ENCODE results near the gene NCK1. TPM values are rescaled to one million over a fixed set of nuclear protein-coding genes. Genes with fewer than 3 reads are reported as not detected.
"Not testable (repeated sequence)": the region's sequence is repeated elsewhere in the genome, so short reads cannot be mapped to it uniquely, and the experiment has no call there.

NCK1 gene
- polyA plus RNA-seq, 1 donor, result 23.3 TPM

GRCh38 chr3:136955813-136956212, 93.8 kb downstream of the NCK1 start:
- Histone ChIP-seq H3K27ac (ENCODE audit: low read length) (peak overlapping the region; percentile 63), H3K4me3 (ENCODE audit: low read length) (no peak overlapping the region), H3K36me3 (ENCODE audit: control insufficient read depth, insufficient read depth, low read length) (no peaks in the 10 kb centered on the region), H3K9me3 (ENCODE audit: control insufficient read depth, low read depth, low read length) (no peaks in the 10 kb centered on the region), H3K4me1 (ENCODE audit: control insufficient read depth, insufficient read depth, low read length) (peaks cover 17% of the 10 kb centered on the region), H3K27me3 (ENCODE audit: control insufficient read depth, insufficient read depth, low read length) (no peaks in the 10 kb centered on the region)
- WGBS (ENCODE audit: insufficient coverage, low lambda C conversion rate), result no CpG with 5 or more reads among the region's 2 CpGs
- peak; percentile 69 to 86 for DNase-seq

DNA sequence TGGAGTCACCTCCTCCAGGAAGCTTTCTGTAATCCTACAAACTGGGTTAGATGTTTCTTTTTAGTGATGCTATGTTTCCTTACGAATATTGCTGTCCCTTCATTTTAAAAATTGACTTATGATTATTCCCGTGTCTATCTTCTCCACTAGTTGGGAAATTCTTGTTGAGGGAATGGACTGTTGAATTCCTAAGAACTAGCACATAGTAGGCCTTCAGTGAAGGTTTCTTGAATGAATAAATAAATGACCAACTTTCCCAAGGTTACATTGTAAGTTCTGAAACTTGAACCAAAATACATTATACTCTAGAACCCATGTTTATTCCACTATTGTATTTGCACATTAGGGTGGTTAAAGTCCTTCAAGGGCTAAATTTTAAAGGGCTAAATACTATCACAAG, 95.0 kb downstream of the NCK1 start:
- Histone ChIP-seq H3K4me3 (ENCODE audit: low read length) (no peak overlapping the region), H3K27me3 (ENCODE audit: control insufficient read depth, insufficient read depth, low read length) (no peaks in the 10 kb centered on the region), H3K4me1 (ENCODE audit: control insufficient read depth, insufficient read depth, low read length) (peaks cover 17% of the 10 kb centered on the region), H3K36me3 (ENCODE audit: control insufficient read depth, insufficient read depth, low read length) (no peaks in the 10 kb centered on the region), H3K9me3 (ENCODE audit: control insufficient read depth, low read depth, low read length) (no peaks in the 10 kb centered on the region), H3K27ac (ENCODE audit: low read length) (peak overlapping the region; percentile 63)
- no peak for DNase-seq
- no CpG with 5 or more reads among the region's 2 CpGs for WGBS (ENCODE audit: insufficient coverage, low lambda C conversion rate)

DNA sequence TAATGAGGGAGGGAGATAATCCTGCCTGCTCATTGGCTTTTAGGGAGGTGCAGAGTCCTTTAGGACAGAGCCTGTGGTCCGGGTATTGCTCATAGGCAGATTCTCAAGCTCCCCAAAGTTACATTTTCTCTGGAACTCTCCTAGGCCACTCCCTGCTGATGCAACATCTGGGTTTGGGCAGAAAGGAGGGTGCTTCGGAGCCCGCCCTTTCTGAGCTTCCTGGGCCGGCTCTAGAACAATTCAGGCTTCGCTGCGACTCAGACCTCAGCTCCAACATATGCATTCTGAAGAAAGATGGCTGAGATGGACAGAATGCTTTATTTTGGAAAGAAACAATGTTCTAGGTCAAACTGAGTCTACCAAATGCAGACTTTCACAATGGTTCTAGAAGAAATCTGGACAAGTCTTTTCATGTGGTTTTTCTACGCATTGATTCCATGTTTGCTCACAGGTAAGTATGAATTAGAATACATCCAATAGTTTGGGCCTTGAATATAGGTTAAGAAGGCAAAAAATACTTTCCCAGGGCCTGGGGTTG, 95.8 kb downstream of the NCK1 start, which contains the start of gene IL20RB:
Gene IL20RB, plus strand, starts transcription at position 233 of the 538 bp plus-strand sequence. Its CDS starts 131 bp downstream, at position 364.
- Histone ChIP-seq H3K27ac (ENCODE audit: low read length) (peak within 1 kb of the TSS; percentile 63), H3K9me3 (ENCODE audit: control insufficient read depth, low read depth, low read length) (no peaks in the 10 kb centered on the region), H3K4me1 (ENCODE audit: control insufficient read depth, insufficient read depth, low read length) (peaks cover 17% of the 10 kb centered on the region), H3K36me3 (ENCODE audit: control insufficient read depth, insufficient read depth, low read length) (no peaks in the 10 kb centered on the region), H3K4me3 (ENCODE audit: low read length) (no peak within 1 kb of the TSS), H3K27me3 (ENCODE audit: control insufficient read depth, insufficient read depth, low read length) (no peaks in the 10 kb centered on the region)
- no peak for DNase-seq
- whole genome bisulfite sequencing (ENCODE audit: insufficient coverage, low lambda C conversion rate), result no CpG with 5 or more reads among the region's 7 CpGs

- Histone ChIP-seq H3K4me1 (ENCODE audit: control insufficient read depth, insufficient read depth, low read length) (peaks cover 17% of the 10 kb centered on the region), H3K36me3 (ENCODE audit: control insufficient read depth, insufficient read depth, low read length) (no peaks in the 10 kb centered on the region), H3K4me3 (ENCODE audit: low read length) (no peak overlapping the region), H3K9me3 (ENCODE audit: control insufficient read depth, low read depth, low read length) (no peaks in the 10 kb centered on the region), H3K27ac (ENCODE audit: low read length) (no peak overlapping the region), H3K27me3 (ENCODE audit: control insufficient read depth, insufficient read depth, low read length) (no peaks in the 10 kb centered on the region)
- 100% methylated on average over 1 of the region's 2 CpGs for WGBS (ENCODE audit: insufficient coverage, low lambda C conversion rate)
- no peak for DNase-seq
Observed at GRCh38 chr3:136958939-136959338, 96.9 kb downstream of the NCK1 start.

GRCh38 chr3:136959599-136959998, 97.6 kb downstream of the NCK1 start:
- Histone ChIP-seq H3K4me3 (ENCODE audit: low read length) (no peak overlapping the region), H3K9me3 (ENCODE audit: control insufficient read depth, low read depth, low read length) (no peaks in the 10 kb centered on the region), H3K27me3 (ENCODE audit: control insufficient read depth, insufficient read depth, low read length) (no peaks in the 10 kb centered on the region), H3K36me3 (ENCODE audit: control insufficient read depth, insufficient read depth, low read length) (no peaks in the 10 kb centered on the region), H3K27ac (ENCODE audit: low read length) (no peak overlapping the region), H3K4me1 (ENCODE audit: control insufficient read depth, insufficient read depth, low read length) (peaks cover 16% of the 10 kb centered on the region)
- WGBS (ENCODE audit: insufficient coverage, low lambda C conversion rate), result no CpG with 5 or more reads among the region's 6 CpGs
- DNase-seq, result no peak

DNA sequence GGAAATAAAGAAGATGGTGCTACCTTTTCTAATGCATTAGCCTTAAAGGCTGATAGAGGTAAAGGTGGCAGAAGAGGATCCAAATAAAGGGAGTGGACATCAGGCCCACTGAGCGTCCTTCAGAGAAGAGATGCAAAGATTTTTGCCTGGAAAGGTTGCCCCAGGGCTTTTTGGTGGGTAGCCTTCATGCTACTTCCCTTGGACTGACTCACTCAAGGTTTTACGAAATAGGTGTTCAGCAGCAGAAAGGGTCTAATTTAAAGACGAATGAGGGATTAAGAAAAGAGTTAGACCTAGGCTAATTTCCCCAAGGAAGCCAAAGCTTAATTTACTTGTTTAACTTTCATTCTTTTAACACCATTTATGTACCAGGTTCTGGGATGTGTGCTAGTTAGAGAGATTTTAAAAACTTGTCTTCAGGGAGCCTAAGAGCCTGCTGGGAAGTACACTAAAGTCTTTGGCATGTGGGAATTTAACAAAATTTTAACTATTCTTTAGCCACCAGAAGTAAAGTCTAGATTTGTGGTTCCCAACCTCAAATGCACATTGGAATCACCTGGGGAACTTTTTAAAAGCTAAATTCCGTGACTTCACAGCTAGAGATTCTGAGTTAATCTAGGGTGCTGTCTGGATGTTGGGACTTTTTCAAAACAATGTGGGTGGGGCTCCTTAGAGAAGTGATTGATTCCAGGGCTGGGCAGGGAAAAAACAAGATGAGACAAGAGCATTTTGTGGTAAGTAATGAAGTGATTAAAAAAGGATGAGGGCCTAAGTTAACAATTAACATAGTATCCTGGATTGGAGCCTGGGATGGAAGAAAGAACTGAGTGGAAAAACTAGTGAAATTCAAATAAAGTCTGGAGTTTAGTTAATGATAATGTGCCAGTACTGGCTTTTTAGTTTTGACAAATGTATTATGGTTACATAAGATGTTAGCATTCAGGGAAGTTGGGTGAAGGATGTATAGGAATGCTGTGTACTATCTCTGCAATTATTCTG, 99.1 kb downstream of the NCK1 start:
- Histone ChIP-seq H3K36me3 (ENCODE audit: control insufficient read depth, insufficient read depth, low read length) (no peaks in the 10 kb centered on the region), H3K9me3 (ENCODE audit: control insufficient read depth, low read depth, low read length) (no peaks in the 10 kb centered on the region), H3K27me3 (ENCODE audit: control insufficient read depth, insufficient read depth, low read length) (no peaks in the 10 kb centered on the region), H3K27ac (ENCODE audit: low read length) (no peak overlapping the region), H3K4me1 (ENCODE audit: control insufficient read depth, insufficient read depth, low read length) (peaks cover 5% of the 10 kb centered on the region), H3K4me3 (ENCODE audit: low read length) (no peak overlapping the region)
- no peak for DNase-seq
- 92% methylated on average over 2 of the region's 4 CpGs for WGBS (ENCODE audit: insufficient coverage, low lambda C conversion rate)

DNA sequence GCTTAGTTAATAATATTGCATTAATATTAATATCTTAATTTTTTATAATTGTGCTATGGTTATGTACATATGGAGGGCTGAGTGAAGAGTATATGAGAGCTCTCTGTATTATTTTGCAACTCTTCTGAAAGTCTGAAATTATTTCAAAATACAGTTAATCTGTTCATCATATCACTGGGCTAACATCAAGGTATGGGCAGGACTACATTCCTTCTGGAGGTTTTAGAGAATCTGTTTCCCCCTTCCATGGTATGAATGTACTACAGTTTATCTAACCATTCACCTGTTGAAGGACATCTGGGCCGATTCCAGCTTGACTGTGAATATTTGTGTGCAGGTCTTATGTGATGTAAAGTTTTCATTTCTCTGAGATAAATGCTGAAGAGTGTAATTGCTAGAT, 100.9 kb downstream of the NCK1 start:
- Histone ChIP-seq H3K27me3 (ENCODE audit: control insufficient read depth, insufficient read depth, low read length) (no peaks in the 10 kb centered on the region), H3K9me3 (ENCODE audit: control insufficient read depth, low read depth, low read length) (no peaks in the 10 kb centered on the region), H3K36me3 (ENCODE audit: control insufficient read depth, insufficient read depth, low read length) (no peaks in the 10 kb centered on the region), H3K27ac (ENCODE audit: low read length) (no peak overlapping the region), H3K4me3 (ENCODE audit: low read length) (no peak overlapping the region), H3K4me1 (ENCODE audit: control insufficient read depth, insufficient read depth, low read length) (no peaks in the 10 kb centered on the region)
- WGBS (ENCODE audit: insufficient coverage, low lambda C conversion rate), result no CpG with 5 or more reads among the region's 1 CpG
- no peak for DNase-seq

GRCh38 chr3:136969539-136969938, 107.5 kb downstream of the NCK1 start:
- H3K9me3 ChIP-seq (ENCODE audit: control insufficient read depth, low read depth, low read length); H3K27ac ChIP-seq (ENCODE audit: low read length); H3K36me3 ChIP-seq (ENCODE audit: control insufficient read depth, insufficient read depth, low read length); H3K27me3 ChIP-seq (ENCODE audit: control insufficient read depth, insufficient read depth, low read length); H3K4me1 ChIP-seq (ENCODE audit: control insufficient read depth, insufficient read depth, low read length); H3K4me3 ChIP-seq (ENCODE audit: low read length); DNase-seq: not testable (repeated sequence)
- WGBS (ENCODE audit: insufficient coverage, low lambda C conversion rate), result no CpG with 5 or more reads among the region's 14 CpGs

- Histone ChIP-seq H3K4me3 (ENCODE audit: low read length) (no peak overlapping the region), H3K9me3 (ENCODE audit: control insufficient read depth, low read depth, low read length) (peaks cover 14% of the 10 kb centered on the region), H3K36me3 (ENCODE audit: control insufficient read depth, insufficient read depth, low read length) (no peaks in the 10 kb centered on the region), H3K27me3 (ENCODE audit: control insufficient read depth, insufficient read depth, low read length) (no peaks in the 10 kb centered on the region), H3K27ac (ENCODE audit: low read length) (no peak overlapping the region), H3K4me1 (ENCODE audit: control insufficient read depth, insufficient read depth, low read length) (no peaks in the 10 kb centered on the region)
- no peak for DNase-seq
- WGBS (ENCODE audit: insufficient coverage, low lambda C conversion rate), result no CpG with 5 or more reads among the region's 4 CpGs
Observed at GRCh38 chr3:136973352-136973751, 111.3 kb downstream of the NCK1 start.

GRCh38 chr3:136974670-136975069, 112.7 kb downstream of the NCK1 start:
- H3K27ac ChIP-seq (ENCODE audit: low read length), result no peak overlapping the region

More at GRCh38 chr3:136974670-136975069, 112.7 kb downstream of the NCK1 start:
- no peaks in the 10 kb centered on the region for H3K4me1 ChIP-seq (ENCODE audit: control insufficient read depth, insufficient read depth, low read length)
- WGBS (ENCODE audit: insufficient coverage, low lambda C conversion rate), result 68% methylated on average over 2 of the region's 2 CpGs
- no peaks in the 10 kb centered on the region for H3K36me3 ChIP-seq (ENCODE audit: control insufficient read depth, insufficient read depth, low read length)
- peaks cover 14% of the 10 kb centered on the region for H3K9me3 ChIP-seq (ENCODE audit: control insufficient read depth, low read depth, low read length)
- H3K4me3 ChIP-seq (ENCODE audit: low read length), result no peak overlapping the region
- DNase-seq, result no peak
- no peaks in the 10 kb centered on the region for H3K27me3 ChIP-seq (ENCODE audit: control insufficient read depth, insufficient read depth, low read length)

Measured in large intestine (tissue), 3 donors.